CD4-positive, alpha-beta T cell (primary cell): ENCODE data around the gene IBA57. TPM values are rescaled to one million over a fixed set of nuclear protein-coding genes. Genes with fewer than 3 reads are reported as not detected.
A peak's percentile ranks its signal among the peaks of the same experiment; 100 is the strongest.

ENCODE experiments used
- ATAC-seq: fragments of 200-7000 bp; cut with Tn5 transposase; one replicate; pipeline ENCODE4 v1.10.0; 2022; ENCODE audit warnings: mild to moderate bottlenecking; ENCODE audit not compliant: poor library complexity
- CTCF ChIA-PET: fragments of 350-600 bp; sonication (Branson Sonifier 250); formaldehyde crosslinking; loops from one replicate; lab custom pipeline; 2021; ENCODE audit warnings: antibody characterized with exemption, inconsistent platforms; lab: Charles Lee
- POLR2A ChIA-PET: fragments of 350-600 bp; sonication (Branson Sonifier 250); formaldehyde crosslinking; loops from one replicate; lab custom pipeline; 2021; ENCODE audit warnings: antibody characterized with exemption, inconsistent platforms; lab: Charles Lee
- DNase-seq, 14 experiments: peaks; one replicate each; pipeline ENCODE4 v3.0.0-alpha.2; 2013 to 2020; ENCODE audit warnings: mixed read lengths in 2 of 14
- H3K27ac ChIP-seq, 2 donors: one replicate each; pipeline versions ENCODE4 v1.5.1 to v1.7.0; 2013; ENCODE audit warnings: low read length in 2 of 2, low read depth in 1 of 2, mild to moderate bottlenecking in 1 of 2
- H3K27me3 ChIP-seq, 2 experiments: 1 replicate in 1 of 2; 2 replicates in 1 of 2; pipeline versions ENCODE4 v1.6.1 to v1.7.0; 2013; ENCODE audit warnings: low read length in 2 of 2, control low read depth in 1 of 2, mild to moderate bottlenecking in 1 of 2, moderate library complexity in 1 of 2; ENCODE audit not compliant: insufficient read depth in 2 of 2, control insufficient read depth in 1 of 2
- H3K36me3 ChIP-seq: one replicate; pipeline ENCODE4 v1.6.1; 2013; ENCODE audit warnings: low read length, control low read depth; ENCODE audit not compliant: insufficient read depth
- H3K4me1 ChIP-seq: one replicate; pipeline ENCODE4 v1.6.1; 2013; ENCODE audit warnings: low read length, control low read depth; ENCODE audit not compliant: insufficient read depth
- H3K4me3 ChIP-seq: one replicate; pipeline ENCODE4 v1.5.1; 2013; ENCODE audit warnings: mild to moderate bottlenecking, low read length, moderate library complexity
- H3K9me3 ChIP-seq, 2 experiments: 1 replicate in 1 of 2; 2 replicates in 1 of 2; pipeline versions ENCODE4 v1.6.1 to v1.7.0; 2013; ENCODE audit warnings: low read length in 2 of 2, mild to moderate bottlenecking in 2 of 2, control low read depth in 1 of 2, moderate library complexity in 1 of 2; ENCODE audit not compliant: control insufficient read depth in 1 of 2, insufficient read depth in 1 of 2
- H3K27ac Mint-ChIP-seq: one replicate; pipeline ENCODE4 v1.8.0; 2020; ENCODE audit warnings: mixed read lengths
- H3K27me3 Mint-ChIP-seq: one replicate; pipeline ENCODE4 v1.8.0; 2021; ENCODE audit warnings: mixed read lengths
- H3K36me3 Mint-ChIP-seq: one replicate; pipeline ENCODE4 v1.8.0; 2021; ENCODE audit warnings: low read depth, mixed read lengths
- H3K4me1 Mint-ChIP-seq: one replicate; pipeline ENCODE4 v1.8.0; 2021; ENCODE audit warnings: low read depth, mixed read lengths
- H3K4me3 Mint-ChIP-seq: one replicate; pipeline ENCODE4 v1.8.0; 2020; ENCODE audit warnings: mild to moderate bottlenecking, mixed read lengths
- H3K9me3 Mint-ChIP-seq: one replicate; pipeline ENCODE4 v1.8.0; 2020; ENCODE audit warnings: mixed read lengths
- CTCF ChIP-seq: fragments of 200-600 bp; IDR thresholded peaks from one replicate; pipeline ENCODE4 v1.8.0; 2022; ENCODE audit warnings: antibody characterized with exemption, mild to moderate bottlenecking
- intact Hi-C, 2 experiments: fragments of 100-400 bp; cut with DNase I in 1 of 2; cut with micrococcal nuclease in 1 of 2; formaldehyde crosslinking; loops; one replicate each; pipeline versions ENCODE4 v1.15.1 to v1.9.0; 2023 to 2025; cut with DNase I, micrococcal nuclease
- total RNA-seq, 174 experiments: library from RNA in 2 of 174; stranded (reverse) in 2 of 174; gene quantifications; one replicate each; pipeline ENCODE4 v1.2.3 and lab custom pipeline; 2021 to 2026

The IBA57 gene
- total RNA-seq, 2 experiments from 2014 or later, result 19.7 to 19.9 TPM

DNA sequence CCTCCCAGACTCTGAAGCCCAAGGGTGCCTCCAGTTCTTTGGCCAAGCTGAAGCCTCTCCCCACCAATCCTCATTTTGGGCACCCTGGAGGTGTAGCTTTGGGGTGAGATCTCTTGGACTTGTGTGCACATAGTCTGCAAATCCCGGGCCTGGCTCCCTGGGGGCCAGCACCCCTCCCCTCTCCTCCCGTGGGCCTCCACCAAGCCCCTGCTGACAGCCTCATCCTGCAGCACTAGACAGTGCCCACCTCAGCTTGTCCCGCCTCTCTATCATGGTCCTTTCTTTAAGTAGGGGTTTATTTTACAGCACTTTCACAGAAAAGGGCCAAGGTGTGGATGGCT, 12.7 kb upstream of the IBA57 start:
- intact Hi-C loops, result no loop called here
- peaks cover 12% of the 10 kb centered on the region for H3K4me1 Mint-ChIP-seq
- POLR2A ChIA-PET, result interaction anchor here (0.7 to 1.8 kb wide), 3 partner anchors 9 to 12 kb away, joined by 3 to 5 read pairs (median 4); partner anchors contain the start of gene IBA57
- no peak for ATAC-seq
- peaks cover 15% of the 10 kb centered on the region for H3K4me1 ChIP-seq
- TF ChIP-seq CTCF, result no peak
- CTCF ChIA-PET, result interaction anchor here (1.0 kb wide), 1 partner anchor 53 kb away, joined by 3 read pairs; no protein-coding TSS in a partner anchor
- H3K4me3 ChIP-seq, result no peak overlapping the region
- H3K27me3 Mint-ChIP-seq, result no peaks in the 10 kb centered on the region
- DNase-seq, result peak in 1 of 14 experiments; percentile 1
- no peak overlapping the region for H3K4me3 Mint-ChIP-seq
- H3K27me3 ChIP-seq, result no peaks in the 10 kb centered on the region
- H3K36me3 ChIP-seq, result peaks cover 11% of the 10 kb centered on the region
- H3K36me3 Mint-ChIP-seq, result no peaks in the 10 kb centered on the region
- H3K27ac ChIP-seq, result no peak overlapping the region
- no peak overlapping the region for H3K27ac Mint-ChIP-seq
- H3K9me3 Mint-ChIP-seq, result no peaks in the 10 kb centered on the region
- H3K9me3 ChIP-seq, result no peaks in the 10 kb centered on the region

- H3K9me3 ChIP-seq, result no peaks in the 10 kb centered on the region
- CTCF ChIA-PET, result no interaction called here
- Mint-ChIP-seq H3K27ac (peak overlapping the region; percentile 88), H3K4me1 (peaks cover 12% of the 10 kb centered on the region), H3K4me3 (no peak overlapping the region), H3K36me3 (no peaks in the 10 kb centered on the region), H3K27me3 (no peaks in the 10 kb centered on the region), H3K9me3 (no peaks in the 10 kb centered on the region)
- H3K27ac ChIP-seq, result no peak overlapping the region
- DNase-seq (peak in 1 of 14 experiments; percentile 1), ATAC-seq (no peak)
- no peak overlapping the region for H3K4me3 ChIP-seq
- H3K36me3 ChIP-seq, result no peaks in the 10 kb centered on the region
- no peaks in the 10 kb centered on the region for H3K27me3 ChIP-seq
- POLR2A ChIA-PET, result interaction anchor here (0.7 to 1.9 kb wide), 3 partner anchors 10 to 14 kb away, joined by 3 to 5 read pairs (median 5); partner anchors contain the start of genes GUK1 and IBA57
- no peak for TF ChIP-seq CTCF
- peaks cover 15% of the 10 kb centered on the region for H3K4me1 ChIP-seq
- intact Hi-C loops, result no loop called here
These were observed 11.5 kb upstream of the IBA57 start for GRCh38 chr1:228154021-228154669.

GRCh38 chr1:228154670-228155571, 10.7 kb upstream of the IBA57 start:
- no peaks in the 10 kb centered on the region for H3K36me3 ChIP-seq
- POLR2A ChIA-PET, result interaction anchor here (0.7 to 1.9 kb wide), 2 partner anchors 11 to 15 kb away, joined by 3 to 5 read pairs; partner anchors contain the start of gene GUK1
- peak; percentile 82 for ATAC-seq
- H3K4me1 ChIP-seq, result peaks cover 15% of the 10 kb centered on the region
- CTCF ChIA-PET, result no interaction called here
- no peaks in the 10 kb centered on the region for H3K27me3 Mint-ChIP-seq
- no peaks in the 10 kb centered on the region for H3K36me3 Mint-ChIP-seq
- no peaks in the 10 kb centered on the region for H3K27me3 ChIP-seq
- H3K9me3 Mint-ChIP-seq, result no peaks in the 10 kb centered on the region
- H3K4me1 Mint-ChIP-seq, result peaks cover 12% of the 10 kb centered on the region
- no peak for TF ChIP-seq CTCF
- H3K4me3 ChIP-seq, result no peak overlapping the region
- H3K27ac ChIP-seq, result no peak overlapping the region
- H3K4me3 Mint-ChIP-seq, result peak overlapping the region; percentile 14
- peak in 1 of 14 experiments; percentile 44 for DNase-seq
- no peaks in the 10 kb centered on the region for H3K9me3 ChIP-seq
- peak overlapping the region; percentile 88 for H3K27ac Mint-ChIP-seq
- intact Hi-C loops, result no loop called here
